Skeletal muscle cell (primary cell): ENCODE results near the gene SPAG7.
"Not testable (repeated sequence)": the region's sequence is repeated elsewhere in the genome, so short reads cannot be mapped to it uniquely, and the experiment has no call there.

Source experiments
- DNase-seq: peaks from one replicate; pipeline ENCODE4 v3.0.0-alpha.2; 2010; ENCODE audit warnings: low read depth
- H3K4me3 ChIP-seq: 2 replicates; pipeline ENCODE4 v1.5.1; 2011; ENCODE audit warnings: low read depth, mild to moderate bottlenecking, control low read depth, low read length, moderate library complexity

The SPAG7 gene

DNA sequence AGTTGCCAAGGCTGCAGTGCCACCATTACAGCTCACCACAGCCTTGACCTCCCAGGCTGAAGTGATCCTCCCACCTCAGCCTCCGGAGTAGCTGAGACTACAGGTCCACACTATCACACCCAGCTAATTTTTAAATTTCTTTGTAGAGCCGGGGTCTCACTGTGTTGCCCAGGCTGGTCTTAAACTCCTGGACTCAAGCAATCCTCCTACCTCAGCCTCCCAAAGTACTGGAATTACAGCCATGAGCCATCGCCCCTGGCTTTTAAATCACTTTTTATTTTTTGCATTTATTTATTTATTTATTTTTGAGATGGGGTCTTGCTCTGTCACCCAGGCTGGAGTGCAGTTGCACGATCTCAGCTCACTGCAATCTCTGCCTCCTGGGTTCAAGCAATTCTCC is 53.1 kb downstream of the SPAG7 start:
- H3K4me3 ChIP-seq, DNase-seq: not testable (repeated sequence)

DNA sequence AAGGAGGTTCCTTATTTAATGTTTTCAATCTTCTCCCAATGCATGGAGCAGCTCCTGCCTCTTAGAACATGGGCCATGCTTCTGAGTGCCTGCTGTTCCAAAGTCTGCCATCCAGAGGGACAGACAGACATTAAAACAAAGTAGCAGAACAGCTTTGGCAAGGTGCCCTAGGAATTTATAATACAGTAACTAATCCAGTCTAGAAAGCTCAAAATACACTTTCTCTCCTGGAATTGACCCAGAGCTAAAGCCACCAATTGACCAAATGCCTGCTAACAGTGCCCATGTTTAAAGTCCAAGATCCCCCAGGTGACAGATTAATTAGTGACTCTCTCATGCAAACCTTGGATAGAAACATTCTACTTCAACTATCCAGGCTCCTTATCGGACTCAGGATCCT is 53.6 kb downstream of the SPAG7 start:
- H3K4me3 ChIP-seq: no peak overlapping the region
- no peak for DNase-seq
